SK-N-MC (cell line): ENCODE data around the gene FAM24B.

Source experiments
- EZH2 ChIP-seq: fragments of 200-600 bp; sonication (generic); IDR thresholded peaks from one replicate; pipeline ENCODE4 v1.6.1; 2017; ENCODE audit warnings: antibody characterized with exemption
- POLR2AphosphoS5 ChIP-seq: IDR thresholded peaks from 2 replicates; pipeline ENCODE4 v1.6.1; 2012; ENCODE audit warnings: mild to moderate bottlenecking, low read depth, low read length, borderline replicate concordance

GRCh38 chr10:122844146-122844545 is 35.2 kb downstream of the FAM24B start:
- no peak for TF ChIP-seq POLR2AphosphoS5
- TF ChIP-seq EZH2, result no peak
